Measurements from ENCODE around the gene OR1J2.

OR1J2 gene

GRCh38 chr9:122538757-122539156 is 28.2 kb downstream of the OR1J2 start:
- in situ Hi-C loops (cut with MboI; ENCODE audit: low sequenced_read_pairs): no loop called here

DNA sequence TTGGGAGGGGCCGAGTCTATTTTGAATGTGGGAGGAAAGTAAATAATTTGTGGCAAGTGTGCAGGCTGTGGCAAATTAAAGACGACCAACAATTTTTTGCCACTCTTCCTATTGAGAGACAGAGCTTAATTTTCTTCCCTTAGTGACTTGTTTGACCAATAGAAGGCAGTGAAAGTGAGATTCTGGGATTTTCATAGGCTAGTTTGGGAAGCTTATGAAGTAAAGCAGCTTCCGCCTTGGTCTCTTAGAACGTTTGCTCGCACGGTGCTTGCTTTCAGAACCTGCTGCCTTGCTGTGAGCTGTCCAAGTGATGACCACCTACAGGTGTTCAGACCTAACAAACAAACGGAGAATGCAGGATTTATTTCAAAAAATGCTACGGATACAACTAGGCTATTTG is 35.6 kb downstream of the OR1J2 start:
- in situ Hi-C loops (cut with MboI; ENCODE audit: low sequenced_read_pairs): no loop called here

DNA sequence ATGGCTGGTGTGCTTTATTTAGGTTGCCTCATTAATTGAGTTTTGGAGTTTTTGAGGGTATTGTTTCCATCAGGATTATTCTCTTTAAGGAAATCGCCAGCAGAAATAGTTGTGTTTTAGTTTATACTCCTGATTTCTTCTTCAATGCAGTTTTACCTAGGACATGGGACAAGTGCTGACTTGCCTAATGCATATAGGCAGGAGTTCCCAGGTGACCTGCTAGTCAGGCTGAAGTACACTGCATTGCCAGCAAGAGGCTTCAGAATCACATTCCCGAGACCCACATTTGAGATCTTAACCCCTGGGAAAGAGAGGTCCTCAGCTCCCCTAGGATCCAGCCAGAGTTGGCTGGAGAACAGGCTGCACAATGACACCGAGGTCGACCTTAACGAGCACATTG is 40.8 kb downstream of the OR1J2 start:
- in situ Hi-C loops (cut with MboI; ENCODE audit: low sequenced_read_pairs): no loop called here

DNA sequence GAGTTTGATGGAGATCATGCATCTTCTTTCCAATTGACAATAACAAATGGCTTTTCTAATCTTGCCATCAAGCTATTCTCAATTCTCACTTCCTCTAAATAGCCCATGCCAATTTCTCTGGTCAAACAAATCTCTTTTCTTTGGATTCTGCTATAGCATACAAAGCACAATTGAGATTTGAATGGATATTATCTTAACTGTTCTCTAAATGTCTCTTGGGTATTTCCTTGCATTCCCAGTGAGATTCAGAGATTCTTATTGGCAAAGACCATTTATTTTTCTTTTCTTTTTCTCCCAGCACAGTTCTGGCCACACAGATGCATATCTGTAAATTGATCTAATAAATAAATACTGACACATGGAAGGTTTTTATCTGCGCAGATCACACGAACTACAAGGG is 42.2 kb downstream of the OR1J2 start, which contains the start of gene OR1N2:
OR1N2 (plus strand) TSS at position 301 of the 400 bp plus-strand sequence. CDS start 100 bp downstream, outside the sequence.
- in situ Hi-C loops (cut with MboI; ENCODE audit: low sequenced_read_pairs): no loop called here

Data from HL-60/S4 treated with retinoic acid at 250 ng/mL for 4 days and 3 days (cell line).